KMS-11 (cell line): ENCODE measurements around the gene RTN4.
A peak's percentile ranks its signal among the peaks of the same experiment; 100 is the strongest.
"Not testable (repeated sequence)": the region's sequence is repeated elsewhere in the genome, so short reads cannot be mapped to it uniquely, and the experiment has no call there.

Experiments
- H2AFZ ChIP-seq: fragments of 200-600 bp; sonication (generic); 2 replicates; pipeline ENCODE4 v1.6.1; 2016; ENCODE audit warnings: antibody characterized with exemption, mixed run types, low read depth
- H3K27ac ChIP-seq: fragments of 200-600 bp; sonication (generic); 2 replicates; pipeline ENCODE4 v1.6.1; 2016; ENCODE audit warnings: mild to moderate bottlenecking, mixed run types
- H3K27me3 ChIP-seq: fragments of 200-600 bp; sonication (generic); 2 replicates; pipeline ENCODE4 v1.6.1; 2017; ENCODE audit warnings: mild to moderate bottlenecking, low read depth, mixed run types, moderate library complexity; ENCODE audit not compliant: insufficient read depth
- H3K36me3 ChIP-seq: fragments of 200-600 bp; sonication (generic); 2 replicates; pipeline ENCODE4 v1.6.1; 2017; ENCODE audit warnings: mild to moderate bottlenecking, mixed run types; ENCODE audit not compliant: insufficient read depth
- H3K4me1 ChIP-seq: fragments of 200-600 bp; sonication (generic); 2 replicates; pipeline ENCODE4 v1.6.1; 2016; ENCODE audit warnings: mild to moderate bottlenecking, low read depth, mixed run types; ENCODE audit not compliant: poor library complexity, severe bottlenecking
- H3K4me2 ChIP-seq: fragments of 200-600 bp; sonication (generic); 2 replicates; pipeline ENCODE4 v1.7.0; 2016; ENCODE audit warnings: mild to moderate bottlenecking, mixed run types
- H3K4me3 ChIP-seq: fragments of 200-600 bp; sonication (generic); IDR thresholded peaks from 2 replicates; pipeline ENCODE4 v1.6.1; 2017; ENCODE audit warnings: low read depth, low read length, mixed read lengths; ENCODE audit not compliant: insufficient read depth
- H3K79me2 ChIP-seq: fragments of 200-600 bp; sonication (generic); 2 replicates; pipeline ENCODE4 v1.6.1; 2016; ENCODE audit warnings: low read depth, mixed run types; ENCODE audit not compliant: insufficient read depth
- H3K9ac ChIP-seq: fragments of 200-600 bp; sonication (generic); 2 replicates; pipeline ENCODE4 v1.6.1; 2016; ENCODE audit warnings: mild to moderate bottlenecking, mixed run types
- H4K20me1 ChIP-seq: fragments of 200-600 bp; sonication (generic); 2 replicates; pipeline ENCODE4 v1.6.1; 2016; ENCODE audit warnings: mild to moderate bottlenecking, mixed run types; ENCODE audit not compliant: insufficient read depth
- TF ChIP-seq, protein P1 (sequence below): fragments of 200-600 bp; sonication (generic); conservative IDR thresholded peaks from 2 replicates; pipeline ENCODE4 v1.6.1; 2017; ENCODE audit warnings: low read depth, mild to moderate bottlenecking, antibody characterized with exemption, low read length, moderate library complexity, mixed read lengths

Gene RTN4

DNA sequence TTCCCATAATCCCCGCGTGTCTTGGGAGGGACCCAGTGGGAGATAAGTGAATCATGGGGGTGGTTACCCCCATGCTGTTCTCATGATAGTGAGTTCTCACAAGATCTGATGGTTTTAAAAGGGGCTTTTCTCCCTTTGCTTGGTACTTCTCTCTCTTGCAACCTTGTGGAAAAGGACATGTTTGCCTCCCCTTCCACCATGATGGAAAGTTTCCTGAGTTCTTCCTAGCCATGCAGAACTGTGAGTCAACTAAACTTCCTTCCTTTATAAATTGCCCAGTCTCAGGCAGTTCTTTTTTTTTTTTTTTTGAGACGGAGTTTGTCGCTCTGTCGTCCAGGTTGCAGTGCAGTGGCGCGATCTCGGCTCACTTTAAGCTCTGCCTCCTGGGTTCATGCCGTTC is 26.5 kb upstream of the RTN4 start:
- Histone ChIP-seq H3K36me3 (no peaks in the 10 kb centered on the region), H3K27me3 (no peaks in the 10 kb centered on the region), H2AFZ (no peak overlapping the region), H3K4me2 (no peak overlapping the region), H3K27ac (no peak overlapping the region), H3K79me2 (no peaks in the 10 kb centered on the region), H3K4me3 (no peak overlapping the region), H4K20me1 (no peaks in the 10 kb centered on the region), H3K9ac (no peak overlapping the region), H3K4me1 (peaks cover 28% of the 10 kb centered on the region)
- TF ChIP-seq, protein P1, sequence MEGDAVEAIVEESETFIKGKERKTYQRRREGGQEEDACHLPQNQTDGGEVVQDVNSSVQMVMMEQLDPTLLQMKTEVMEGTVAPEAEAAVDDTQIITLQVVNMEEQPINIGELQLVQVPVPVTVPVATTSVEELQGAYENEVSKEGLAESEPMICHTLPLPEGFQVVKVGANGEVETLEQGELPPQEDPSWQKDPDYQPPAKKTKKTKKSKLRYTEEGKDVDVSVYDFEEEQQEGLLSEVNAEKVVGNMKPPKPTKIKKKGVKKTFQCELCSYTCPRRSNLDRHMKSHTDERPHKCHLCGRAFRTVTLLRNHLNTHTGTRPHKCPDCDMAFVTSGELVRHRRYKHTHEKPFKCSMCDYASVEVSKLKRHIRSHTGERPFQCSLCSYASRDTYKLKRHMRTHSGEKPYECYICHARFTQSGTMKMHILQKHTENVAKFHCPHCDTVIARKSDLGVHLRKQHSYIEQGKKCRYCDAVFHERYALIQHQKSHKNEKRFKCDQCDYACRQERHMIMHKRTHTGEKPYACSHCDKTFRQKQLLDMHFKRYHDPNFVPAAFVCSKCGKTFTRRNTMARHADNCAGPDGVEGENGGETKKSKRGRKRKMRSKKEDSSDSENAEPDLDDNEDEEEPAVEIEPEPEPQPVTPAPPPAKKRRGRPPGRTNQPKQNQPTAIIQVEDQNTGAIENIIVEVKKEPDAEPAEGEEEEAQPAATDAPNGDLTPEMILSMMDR = no peak

DNA sequence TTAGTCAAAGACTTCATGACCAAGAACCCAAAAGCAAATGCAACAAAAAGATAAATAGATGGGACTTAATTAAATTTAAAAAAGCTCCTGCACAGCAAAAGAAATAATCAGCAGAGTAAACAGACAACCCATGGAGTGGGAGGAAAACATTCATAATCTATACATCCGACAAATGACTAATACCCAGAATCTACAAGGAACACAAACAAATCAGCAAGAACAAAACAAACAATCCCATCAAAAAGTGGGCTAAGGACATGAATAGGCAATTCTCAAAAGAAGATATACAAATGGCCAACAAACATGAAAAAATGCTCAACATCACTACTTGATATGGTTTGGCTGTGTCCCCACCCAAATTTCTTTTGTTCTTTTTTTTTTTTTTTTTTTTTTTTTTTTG is 25.8 kb upstream of the RTN4 start:
- not testable (repeated sequence) for H3K27me3 ChIP-seq, H3K36me3 ChIP-seq, H4K20me1 ChIP-seq, H3K9ac ChIP-seq, H3K4me2 ChIP-seq, H3K79me2 ChIP-seq, H2AFZ ChIP-seq, H3K4me3 ChIP-seq, H3K27ac ChIP-seq
- H3K4me1 ChIP-seq = peaks cover 36% of the 10 kb centered on the region

DNA sequence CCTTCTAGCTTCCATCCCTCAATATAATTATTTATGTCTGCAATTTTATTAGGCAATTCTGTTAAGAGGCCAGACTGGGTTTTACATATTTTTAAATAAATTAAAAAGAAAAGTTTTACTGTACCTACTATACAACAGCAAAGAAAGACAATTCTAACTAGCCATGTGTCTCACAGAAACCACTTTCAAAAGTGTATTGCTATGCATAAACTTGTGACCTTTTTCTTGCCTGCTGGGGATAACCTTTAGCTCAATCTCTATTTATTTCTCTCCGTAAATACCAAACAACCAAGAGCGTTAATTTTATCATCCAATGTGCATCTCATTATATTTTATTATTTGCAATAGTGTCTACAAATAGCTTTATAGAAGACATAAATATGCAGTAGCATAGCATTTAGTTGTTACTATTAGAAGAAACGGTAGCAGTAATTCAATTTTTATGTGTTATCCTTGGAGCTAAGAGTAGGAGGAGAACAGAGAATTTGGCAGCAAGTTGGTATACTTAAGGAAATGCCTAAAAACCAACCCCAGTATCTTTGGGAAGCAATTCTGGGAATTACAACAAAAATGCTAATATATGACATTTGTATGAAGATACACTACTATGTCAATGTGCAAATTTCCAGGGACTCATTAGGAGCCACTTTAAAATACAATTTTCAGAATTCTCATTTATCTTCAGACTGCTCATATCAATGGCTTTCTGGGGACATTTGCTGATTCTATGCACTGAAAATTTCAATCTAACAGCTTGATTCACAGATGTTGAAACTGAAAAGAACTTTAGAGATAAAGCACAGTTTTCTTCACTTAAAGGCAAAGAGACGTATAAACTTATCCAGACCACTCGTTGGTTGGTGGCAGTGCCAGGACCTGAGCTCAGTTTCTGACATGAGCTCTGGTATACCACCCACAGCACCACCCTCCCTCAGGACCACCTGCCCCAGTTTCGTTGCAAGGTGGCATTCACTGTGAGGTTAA is 23.0 kb upstream of the RTN4 start:
- Histone ChIP-seq H3K79me2 (no peaks in the 10 kb centered on the region), H3K4me3 (no peak overlapping the region), H3K27ac (peak overlapping the region; percentile 35; the same call in 1 of the 2 replicates), H3K4me1 (peaks cover 52% of the 10 kb centered on the region), H3K36me3 (no peaks in the 10 kb centered on the region), H3K4me2 (peak overlapping the region; percentile 47), H3K9ac (no peak overlapping the region; the same call in 1 of the 2 replicates), H4K20me1 (no peaks in the 10 kb centered on the region), H3K27me3 (no peaks in the 10 kb centered on the region), H2AFZ (peak overlapping the region; percentile 38; the same call in 1 of the 2 replicates)
- TF ChIP-seq, protein P1 = no peak

DNA sequence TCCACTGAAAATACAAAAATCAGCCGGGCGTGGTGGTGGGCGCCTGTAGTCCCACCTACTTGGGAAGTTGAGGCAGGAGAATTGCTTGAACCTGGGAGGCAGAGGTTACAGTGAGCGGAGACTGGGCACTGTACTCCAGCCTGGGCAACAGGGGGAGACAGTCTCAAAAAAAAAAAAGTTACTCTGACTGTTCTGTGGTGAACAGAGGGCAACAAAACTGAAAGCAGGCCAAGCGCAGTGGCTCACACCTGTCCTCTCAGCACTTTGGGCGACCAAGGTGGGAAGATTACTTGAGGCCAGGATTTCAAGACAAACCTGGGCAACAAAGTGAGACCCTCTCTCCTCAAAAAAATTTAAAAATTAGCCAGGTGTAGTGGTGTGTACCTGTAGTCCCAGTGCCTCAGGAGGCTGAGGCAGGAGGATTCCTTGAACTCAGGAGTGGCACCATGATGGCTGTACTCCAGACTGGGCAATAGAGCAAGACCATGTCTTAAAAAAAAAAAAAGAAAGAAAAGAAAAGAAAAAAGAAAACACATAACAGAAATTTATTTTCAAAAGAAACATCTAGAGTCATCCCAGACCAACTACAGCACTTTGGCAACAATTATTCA is 13.6 kb upstream of the RTN4 start:
- peak overlapping the region; percentile 99 for H3K27ac ChIP-seq
- H3K36me3 ChIP-seq = no peaks in the 10 kb centered on the region
- peak overlapping the region; percentile 92 for H3K9ac ChIP-seq
- H4K20me1 ChIP-seq = no peaks in the 10 kb centered on the region
- peaks cover 68% of the 10 kb centered on the region for H3K4me1 ChIP-seq
- TF ChIP-seq, protein P1 = peak; percentile 67
- H3K27me3 ChIP-seq = no peaks in the 10 kb centered on the region
- H3K4me2 ChIP-seq = peak overlapping the region; percentile 70
- peak overlapping the region; percentile 60; the same call in 1 of the 2 replicates for H2AFZ ChIP-seq
- peak overlapping the region; percentile 47 for H3K4me3 ChIP-seq
- no peaks in the 10 kb centered on the region for H3K79me2 ChIP-seq
